Lung microvascular endothelial cell (primary cell): ENCODE measurements around the gene ZNF426. TPM values are rescaled to one million over a fixed set of nuclear protein-coding genes. Genes with fewer than 3 reads are reported as not detected.

Experiments
- DNase-seq, 2 donors: peaks; one replicate each; pipeline versions ENCODE4 v3.0.0 to v3.0.0-alpha.2; 2010; ENCODE audit warnings: low read depth in 2 of 2
- total RNA-seq: library from RNA; depleted of rRNA; stranded (reverse); fragments of >200 nt; gene quantifications from 2 replicates; pipeline ENCODE4 v1.2.1, GENCODE V29; 2014

Gene ZNF426
- total RNA-seq, 1 donor from 2014 or later: 14.5 TPM

DNA sequence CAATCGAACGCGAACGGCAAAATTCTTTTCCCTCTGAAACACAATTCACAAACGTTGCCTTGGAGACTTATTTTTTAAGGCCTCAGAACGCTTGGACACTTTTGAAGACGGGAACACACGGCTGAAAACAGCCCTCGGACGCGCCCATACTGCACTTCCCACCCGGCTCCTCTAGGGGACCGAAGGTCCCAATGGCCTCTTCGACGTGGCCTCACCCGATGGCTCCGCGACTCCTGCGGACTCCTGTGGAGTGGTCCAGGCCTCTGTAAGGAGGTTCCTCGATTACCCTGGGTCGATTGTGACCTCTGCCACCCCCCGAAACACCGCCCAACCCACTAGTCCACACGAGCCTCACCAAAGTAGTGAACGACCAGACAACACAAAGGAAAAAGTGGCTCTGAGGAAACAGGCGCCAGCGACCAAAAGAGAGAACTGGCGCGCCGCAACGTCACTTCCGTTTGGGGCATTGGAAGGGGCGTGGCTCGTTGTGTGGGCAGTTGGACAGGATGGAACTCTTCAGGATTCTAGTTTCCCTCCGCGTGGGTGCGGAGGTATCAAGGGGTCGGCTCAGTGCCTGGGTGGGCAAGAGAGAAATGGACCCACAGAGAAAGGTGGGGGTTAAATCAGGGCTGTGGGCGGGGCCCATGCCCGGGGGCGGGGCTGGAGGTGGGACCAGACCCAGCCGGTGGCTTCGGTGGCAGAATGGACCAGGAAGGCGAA is 40.1 kb downstream of the ZNF426 start, which contains the start of gene ZNF560:
TSS of gene ZNF560 (minus strand) at position 434 of the 720 bp plus-strand sequence. CDS start 23,303 bp downstream, outside the sequence.
- DNase-seq: no peak

GRCh38 chr19:9494096-9494495 is 44.3 kb downstream of the ZNF426 start:
- DNase-seq: no peak

GRCh38 chr19:9487016-9487415 is 51.4 kb downstream of the ZNF426 start:
- no peak for DNase-seq

- no peak for DNase-seq
Measured at GRCh38 chr19:9485140-9485539, 53.3 kb downstream of the ZNF426 start.

DNA sequence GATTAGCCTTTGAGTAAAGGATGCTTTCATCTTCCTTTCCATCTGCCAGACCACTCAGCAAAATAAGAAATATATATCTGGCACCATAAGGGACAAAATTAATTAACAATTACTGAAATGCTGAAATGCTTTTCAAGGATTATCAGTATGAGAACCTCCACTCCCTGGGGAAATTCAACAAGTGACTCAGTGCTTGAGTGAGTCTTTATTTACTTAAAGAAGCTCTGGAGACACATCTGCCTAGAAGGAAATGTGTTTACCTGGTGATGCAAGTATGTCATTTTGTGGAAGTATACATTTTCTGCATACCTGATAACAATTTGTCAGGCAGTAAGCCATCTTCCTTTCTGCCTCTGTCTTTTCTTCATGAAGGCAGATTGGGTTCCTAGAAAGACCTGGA is 63.5 kb downstream of the ZNF426 start:
- no peak for DNase-seq

Other genes starting within 250 kb of the ZNF426 start
- gene ZNF699, start 228.8 kb downstream of the ZNF426 start, total RNA-seq: 3.9 and 5.6 TPM in 2 replicates
- 7.4 and 8.3 TPM in 2 replicates for gene ZNF559, start 214.5 kb downstream of the ZNF426 start, total RNA-seq
- 0.44 and 0.60 TPM in 2 replicates for gene ZNF177, start 175.6 kb downstream of the ZNF426 start, total RNA-seq
- 6.8 and 8.5 TPM in 2 replicates for gene ZNF266, start 103.1 kb downstream of the ZNF426 start, total RNA-seq
- gene ZNF560, start 40.0 kb downstream of the ZNF426 start, total RNA-seq: under 0.01 TPM in 2 replicates
- gene ZNF121, start 45.9 kb upstream of the ZNF426 start, total RNA-seq: 17.9 and 30.2 TPM in 2 replicates
- gene ZNF561, start 82.6 kb upstream of the ZNF426 start, total RNA-seq: 17.0 and 25.0 TPM in 2 replicates
- 9.8 and 27.2 TPM in 2 replicates for gene ZNF562, start 136.5 kb upstream of the ZNF426 start, total RNA-seq
- 3.9 and 4.0 TPM in 2 replicates for gene ZNF846, start 230.1 kb upstream of the ZNF426 start, total RNA-seq